A549 treated with RU486 at 1 μM for 4 hours (cell line): ENCODE results near the gene SPANXB1. TPM values are rescaled to one million over a fixed set of nuclear protein-coding genes. Genes with fewer than 3 reads are reported as not detected.

Source experiments
- total RNA-seq: library from RNA; stranded (reverse); fragments of 200-300 nt; extraction: Qiagen RNA extraction; gene quantifications from 5 replicates; pipeline ENCODE4 v1.2.3, GENCODE V29; 2022; ENCODE audit warnings: low read depth

SPANXB1 gene, protein sequence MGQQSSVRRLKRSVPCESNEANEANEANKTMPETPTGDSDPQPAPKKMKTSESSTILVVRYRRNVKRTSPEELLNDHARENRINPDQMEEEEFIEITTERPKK
- 1.2 to 3.8 TPM (median 1.9 TPM) in 5 replicates for total RNA-seq

DNA sequence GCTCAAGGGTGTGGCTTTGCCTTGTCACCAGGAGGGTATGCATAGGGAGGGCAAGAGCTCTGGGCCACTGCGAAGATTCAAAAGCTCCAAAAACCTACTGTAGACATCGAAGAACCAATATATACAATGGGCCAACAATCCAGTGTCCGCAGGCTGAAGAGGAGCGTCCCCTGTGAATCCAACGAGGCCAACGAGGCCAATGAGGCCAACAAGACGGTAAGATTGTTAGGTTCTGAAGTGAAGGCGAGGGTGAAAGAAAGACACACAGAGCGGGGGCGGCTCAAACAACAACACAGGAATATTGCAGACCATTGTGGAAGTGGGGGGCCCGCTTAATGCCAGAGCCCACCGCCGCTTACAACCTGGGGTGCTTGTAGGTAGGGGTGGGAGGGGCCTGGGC, at the start of gene SPANXB1:
TSS of gene SPANXB1 (plus strand) at position 27 of the 400 bp plus-strand sequence. CDS start at position 127, 100 bp downstream.

Other genes with a start within 250 kb of the SPANXB1 start
- 81.5 to 109 TPM (median 103 TPM) in 5 replicates for gene LDOC1, start 174.5 kb downstream of the SPANXB1 start, total RNA-seq
- 0.65 to 1.3 TPM (median 0.81 TPM) in 3 of 5 replicates, not detected in the others for gene SPANXC, start 239.9 kb downstream of the SPANXB1 start, total RNA-seq